ENCODE data around the gene HK1. TPM values are rescaled to one million over a fixed set of nuclear protein-coding genes. Genes with fewer than 3 reads are reported as not detected.
A peak's percentile ranks its signal among the peaks of the same experiment; 100 is the strongest.

Gene HK1
- total RNA-seq, 4 donors from 2014 or later, result 92.5 to 216 (median 126) TPM

- ATAC-seq, result peak; percentile 89
- TF ChIP-seq, protein P1, sequence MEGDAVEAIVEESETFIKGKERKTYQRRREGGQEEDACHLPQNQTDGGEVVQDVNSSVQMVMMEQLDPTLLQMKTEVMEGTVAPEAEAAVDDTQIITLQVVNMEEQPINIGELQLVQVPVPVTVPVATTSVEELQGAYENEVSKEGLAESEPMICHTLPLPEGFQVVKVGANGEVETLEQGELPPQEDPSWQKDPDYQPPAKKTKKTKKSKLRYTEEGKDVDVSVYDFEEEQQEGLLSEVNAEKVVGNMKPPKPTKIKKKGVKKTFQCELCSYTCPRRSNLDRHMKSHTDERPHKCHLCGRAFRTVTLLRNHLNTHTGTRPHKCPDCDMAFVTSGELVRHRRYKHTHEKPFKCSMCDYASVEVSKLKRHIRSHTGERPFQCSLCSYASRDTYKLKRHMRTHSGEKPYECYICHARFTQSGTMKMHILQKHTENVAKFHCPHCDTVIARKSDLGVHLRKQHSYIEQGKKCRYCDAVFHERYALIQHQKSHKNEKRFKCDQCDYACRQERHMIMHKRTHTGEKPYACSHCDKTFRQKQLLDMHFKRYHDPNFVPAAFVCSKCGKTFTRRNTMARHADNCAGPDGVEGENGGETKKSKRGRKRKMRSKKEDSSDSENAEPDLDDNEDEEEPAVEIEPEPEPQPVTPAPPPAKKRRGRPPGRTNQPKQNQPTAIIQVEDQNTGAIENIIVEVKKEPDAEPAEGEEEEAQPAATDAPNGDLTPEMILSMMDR (IDR thresholded peaks at IDR 0.05), result peak in 3 of 4 experiments; percentile 98 to 99 (median 98)
- TF ChIP-seq POLR2AphosphoS5 (IDR thresholded peaks at IDR 0.05), result peak; percentile 54
- no peak for TF ChIP-seq EP300 (IDR thresholded peaks at IDR 0.05)
- no peak for TF ChIP-seq POLR2A (IDR thresholded peaks at IDR 0.05)
- Histone ChIP-seq H3K4me1 (peaks cover 0 to 29% (median 13%) of the 10 kb centered on the region in 3 donors), H3K27me3 (no peaks in the 10 kb centered on the region), H3K36me3 (peaks cover 0 to 94% of the 10 kb centered on the region in 2 donors), H3K4me3 (no peak overlapping the region), H3K9me3 (no peaks in the 10 kb centered on the region), H3K27ac (peak overlapping the region in 3 of 4 donors; percentile 20 to 60 (median 59))
- 0 to 43% methylated on average over 1 of the region's 7 CpGs for WGBS, 2 donors (ENCODE audit: low coverage in 1 of 2)
Observed at GRCh38 chr10:69392481-69393000, 114.2 kb downstream of the HK1 start.

DNA sequence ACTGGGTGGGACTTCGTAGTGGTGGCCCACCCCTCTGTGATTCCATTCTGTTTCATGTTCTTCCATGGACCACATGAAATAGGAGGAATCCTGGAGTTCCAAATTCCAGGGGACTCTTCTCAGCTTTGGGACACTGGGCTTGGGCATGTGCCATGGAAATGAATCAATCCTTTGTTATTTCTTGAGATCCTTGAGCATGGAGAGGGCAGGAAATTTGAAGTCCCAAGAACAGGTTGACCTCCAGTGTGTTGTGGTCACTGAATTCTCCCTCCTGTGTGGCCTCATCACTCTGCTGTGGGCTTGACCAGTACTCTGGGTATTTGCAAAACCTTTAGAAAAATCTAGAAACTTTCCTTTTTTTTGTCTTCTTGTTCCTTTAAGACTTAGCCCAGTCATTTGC, 115.7 kb downstream of the HK1 start:
- TF ChIP-seq EP300 (IDR thresholded peaks at IDR 0.05), result no peak
- TF ChIP-seq POLR2A (IDR thresholded peaks at IDR 0.05), result no peak
- no peak for TF ChIP-seq POLR2AphosphoS5 (IDR thresholded peaks at IDR 0.05)
- TF ChIP-seq, protein P1 (IDR thresholded peaks at IDR 0.05), result no peak
- Histone ChIP-seq H3K4me3 (no peak overlapping the region), H3K4me1 (peaks cover 0 to 38% (median 13%) of the 10 kb centered on the region in 3 donors), H3K27ac (no peak overlapping the region), H3K27me3 (no peaks in the 10 kb centered on the region), H3K36me3 (peaks cover 0 to 94% of the 10 kb centered on the region in 2 donors), H3K9me3 (no peaks in the 10 kb centered on the region)
- WGBS, 2 donors (ENCODE audit: low coverage in 1 of 2), result 73% methylated on average over 1 of the region's 1 CpG; no CpG with 5 or more reads in 1 of the 2 donors
- ATAC-seq, result no peak

DNA sequence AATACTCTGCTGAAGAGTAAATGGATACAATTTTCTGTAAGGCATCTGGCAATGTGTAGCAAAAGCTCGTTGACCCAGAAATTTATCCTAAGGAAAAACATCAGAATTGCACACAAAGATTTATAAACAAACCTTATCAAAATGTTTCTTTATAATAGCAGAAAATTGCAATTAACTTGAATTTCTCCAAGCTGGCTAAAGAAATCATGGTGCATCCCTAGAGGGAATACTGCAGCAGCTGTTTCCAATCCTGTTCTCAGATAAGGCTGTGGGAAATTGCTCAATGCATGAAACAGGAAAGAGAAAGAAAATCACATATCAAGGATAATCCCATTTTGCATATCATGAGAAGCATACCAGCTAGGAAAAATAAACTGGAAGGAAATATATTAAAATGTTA, 119.7 kb downstream of the HK1 start:
- ATAC-seq, result no peak
- H3K27me3 ChIP-seq, result no peaks in the 10 kb centered on the region
- TF ChIP-seq POLR2A (IDR thresholded peaks at IDR 0.05) (no peak), EP300 (IDR thresholded peaks at IDR 0.05) (no peak), POLR2AphosphoS5 (IDR thresholded peaks at IDR 0.05) (peak; percentile 44)
- TF ChIP-seq, protein P1 (IDR thresholded peaks at IDR 0.05), result no peak
- H3K27ac ChIP-seq, result peak overlapping the region in 1 of 4 donors; percentile 18
- WGBS, 2 donors (ENCODE audit: low coverage in 1 of 2), result 36 to 55% methylated on average over 1 of the region's 1 CpG
- no peak overlapping the region for H3K4me3 ChIP-seq
- H3K36me3 ChIP-seq, result peaks cover 0 to 100% of the 10 kb centered on the region in 2 donors
- no peaks in the 10 kb centered on the region for H3K9me3 ChIP-seq
- peaks cover 0 to 22% (median 4%) of the 10 kb centered on the region in 3 donors for H3K4me1 ChIP-seq

DNA sequence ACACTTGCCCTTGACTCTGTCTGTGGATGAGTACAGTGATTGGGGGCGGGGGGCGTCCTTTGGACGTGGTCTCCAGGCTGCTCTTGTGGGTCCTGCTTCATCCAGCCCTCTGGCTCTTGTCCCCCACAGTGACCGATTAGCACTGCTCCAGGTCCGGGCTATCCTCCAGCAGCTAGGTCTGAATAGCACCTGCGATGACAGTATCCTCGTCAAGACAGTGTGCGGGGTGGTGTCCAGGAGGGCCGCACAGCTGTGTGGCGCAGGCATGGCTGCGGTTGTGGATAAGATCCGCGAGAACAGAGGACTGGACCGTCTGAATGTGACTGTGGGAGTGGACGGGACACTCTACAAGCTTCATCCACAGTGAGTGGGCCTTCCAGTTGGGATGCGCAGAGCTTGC, 120.2 kb downstream of the HK1 start:
- Histone ChIP-seq H3K36me3 (peaks cover 0 to 100% of the 10 kb centered on the region in 2 donors), H3K27ac (peak overlapping the region in 3 of 4 donors; percentile 18 to 35 (median 25)), H3K9me3 (no peaks in the 10 kb centered on the region), H3K27me3 (no peaks in the 10 kb centered on the region), H3K4me3 (no peak overlapping the region), H3K4me1 (peaks cover 0 to 27% (median 4%) of the 10 kb centered on the region in 3 donors)
- TF ChIP-seq EP300 (IDR thresholded peaks at IDR 0.05), result no peak
- TF ChIP-seq, protein P1 (IDR thresholded peaks at IDR 0.05), result no peak
- no peak for TF ChIP-seq POLR2A (IDR thresholded peaks at IDR 0.05)
- no peak for TF ChIP-seq POLR2AphosphoS5 (IDR thresholded peaks at IDR 0.05)
- WGBS, 2 donors (ENCODE audit: low coverage in 1 of 2), result 45 to 50% methylated on average over 3 to 5 of the region's 16 CpGs
- no peak for ATAC-seq

DNA sequence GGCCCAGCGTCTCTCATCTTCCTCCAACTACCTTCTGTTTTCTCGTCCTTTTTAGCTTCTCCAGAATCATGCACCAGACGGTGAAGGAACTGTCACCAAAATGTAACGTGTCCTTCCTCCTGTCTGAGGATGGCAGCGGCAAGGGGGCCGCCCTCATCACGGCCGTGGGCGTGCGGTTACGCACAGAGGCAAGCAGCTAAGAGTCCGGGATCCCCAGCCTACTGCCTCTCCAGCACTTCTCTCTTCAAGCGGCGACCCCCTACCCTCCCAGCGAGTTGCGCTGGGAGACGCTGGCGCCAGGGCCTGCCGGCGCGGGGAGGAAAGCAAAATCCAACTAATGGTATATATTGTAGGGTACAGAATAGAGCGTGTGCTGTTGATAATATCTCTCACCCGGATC, 122.6 kb downstream of the HK1 start:
- peaks cover 0 to 99% of the 10 kb centered on the region in 2 donors for H3K36me3 ChIP-seq
- no peaks in the 10 kb centered on the region for H3K27me3 ChIP-seq
- H3K4me3 ChIP-seq, result no peak overlapping the region
- no peaks in the 10 kb centered on the region for H3K9me3 ChIP-seq
- H3K27ac ChIP-seq, result peak overlapping the region in 1 of 4 donors; percentile 96
- TF ChIP-seq EP300 (IDR thresholded peaks at IDR 0.05), result no peak
- no peak for TF ChIP-seq POLR2AphosphoS5 (IDR thresholded peaks at IDR 0.05)
- TF ChIP-seq POLR2A (IDR thresholded peaks at IDR 0.05), result no peak
- TF ChIP-seq, protein P1 (IDR thresholded peaks at IDR 0.05), result no peak
- ATAC-seq, result no peak
- WGBS, 2 donors (ENCODE audit: low coverage in 1 of 2), result 90 to 93% methylated on average over 3 to 18 of the region's 23 CpGs
- H3K4me1 ChIP-seq, result peaks cover 0 to 46% (median 10%) of the 10 kb centered on the region in 3 donors

Data from gastroesophageal sphincter (tissue), 4 donors.